Fibroblast of skin of right biceps (primary cell): ENCODE measurements around the gene SFTA2.
"Not testable (repeated sequence)": the region's sequence is repeated elsewhere in the genome, so short reads cannot be mapped to it uniquely, and the experiment has no call there.

Source experiments
- DNase-seq: peaks from one replicate; pipeline ENCODE4 v3.0.0-alpha.2; 2013

SFTA2 gene

GRCh38 chr6:30931969-30932645 lies at the start of gene SFTA2:
Gene SFTA2 (minus strand): TSS chr6:30932170. CDS start chr6:30932096, 74 bp downstream.
- no peak for DNase-seq

GRCh38 chr6:30979690-30980089 lies 47.7 kb upstream of the SFTA2 start:
- DNase-seq, result no peak

- peak; percentile 11 for DNase-seq
Observed at GRCh38 chr6:30979141-30979540, 47.2 kb upstream of the SFTA2 start.

- DNase-seq, result no peak
Observed at GRCh38 chr6:30974490-30975252, 42.7 kb upstream of the SFTA2 start.

GRCh38 chr6:30972816-30973215 lies 40.8 kb upstream of the SFTA2 start:
- no peak for DNase-seq

- no peak for DNase-seq
Observed at GRCh38 chr6:30970946-30971345, 39.0 kb upstream of the SFTA2 start.

GRCh38 chr6:30969171-30969570 lies 37.2 kb upstream of the SFTA2 start:
- not testable (repeated sequence) for DNase-seq

GRCh38 chr6:30966154-30966553 lies 34.2 kb upstream of the SFTA2 start:
- no peak for DNase-seq

- no peak for DNase-seq
Observed at GRCh38 chr6:30965140-30965601, 33.2 kb upstream of the SFTA2 start.

- no peak for DNase-seq
Observed at GRCh38 chr6:30964075-30964474, 32.1 kb upstream of the SFTA2 start.

- DNase-seq, result peak; percentile 13
Observed at GRCh38 chr6:30963641-30964040, 31.7 kb upstream of the SFTA2 start.

- no peak for DNase-seq
Observed at GRCh38 chr6:30962716-30963115, 30.7 kb upstream of the SFTA2 start.

GRCh38 chr6:30960907-30961673 lies 29.1 kb upstream of the SFTA2 start:
- DNase-seq, result no peak

GRCh38 chr6:30957716-30958115 lies 25.7 kb upstream of the SFTA2 start:
- DNase-seq, result no peak

GRCh38 chr6:30955367-30956042 lies 23.5 kb upstream of the SFTA2 start:
- DNase-seq, result peak; percentile 64

GRCh38 chr6:30954631-30955366 lies 22.8 kb upstream of the SFTA2 start:
- DNase-seq, result no peak

GRCh38 chr6:30951907-30952469 lies 20.0 kb upstream of the SFTA2 start:
- no peak for DNase-seq

- DNase-seq, result no peak
Observed at GRCh38 chr6:30948811-30949210, 16.8 kb upstream of the SFTA2 start.

GRCh38 chr6:30947231-30947630 lies 15.3 kb upstream of the SFTA2 start:
- no peak for DNase-seq

GRCh38 chr6:30945281-30945680 lies 13.3 kb upstream of the SFTA2 start:
- no peak for DNase-seq

- no peak for DNase-seq
Observed at GRCh38 chr6:30944051-30944450, 12.1 kb upstream of the SFTA2 start.
